Esophagus mucosa (tissue), 1 donor: ENCODE measurements around the gene NDOR1. TPM values are rescaled to one million over a fixed set of nuclear protein-coding genes. Genes with fewer than 3 reads are reported as not detected.

ENCODE experiments used
- ATAC-seq: fragments of 200-7000 bp; cut with Tn5 transposase; one replicate; pipeline ENCODE4 v1.9.1; 2020
- total RNA-seq: library from RNA; stranded (reverse); gene quantifications from one replicate; pipeline ENCODE4 v1.2.4, GENCODE V29; 2023
- donor health status: DM: yes; HTN: yes; CAD: no.

NDOR1 gene
- total RNA-seq, 1 donor from 2014 or later = 8.6 TPM

GRCh38 chr9:137199411-137200121, 5.9 kb upstream of the NDOR1 start:
- ATAC-seq = no peak

DNA sequence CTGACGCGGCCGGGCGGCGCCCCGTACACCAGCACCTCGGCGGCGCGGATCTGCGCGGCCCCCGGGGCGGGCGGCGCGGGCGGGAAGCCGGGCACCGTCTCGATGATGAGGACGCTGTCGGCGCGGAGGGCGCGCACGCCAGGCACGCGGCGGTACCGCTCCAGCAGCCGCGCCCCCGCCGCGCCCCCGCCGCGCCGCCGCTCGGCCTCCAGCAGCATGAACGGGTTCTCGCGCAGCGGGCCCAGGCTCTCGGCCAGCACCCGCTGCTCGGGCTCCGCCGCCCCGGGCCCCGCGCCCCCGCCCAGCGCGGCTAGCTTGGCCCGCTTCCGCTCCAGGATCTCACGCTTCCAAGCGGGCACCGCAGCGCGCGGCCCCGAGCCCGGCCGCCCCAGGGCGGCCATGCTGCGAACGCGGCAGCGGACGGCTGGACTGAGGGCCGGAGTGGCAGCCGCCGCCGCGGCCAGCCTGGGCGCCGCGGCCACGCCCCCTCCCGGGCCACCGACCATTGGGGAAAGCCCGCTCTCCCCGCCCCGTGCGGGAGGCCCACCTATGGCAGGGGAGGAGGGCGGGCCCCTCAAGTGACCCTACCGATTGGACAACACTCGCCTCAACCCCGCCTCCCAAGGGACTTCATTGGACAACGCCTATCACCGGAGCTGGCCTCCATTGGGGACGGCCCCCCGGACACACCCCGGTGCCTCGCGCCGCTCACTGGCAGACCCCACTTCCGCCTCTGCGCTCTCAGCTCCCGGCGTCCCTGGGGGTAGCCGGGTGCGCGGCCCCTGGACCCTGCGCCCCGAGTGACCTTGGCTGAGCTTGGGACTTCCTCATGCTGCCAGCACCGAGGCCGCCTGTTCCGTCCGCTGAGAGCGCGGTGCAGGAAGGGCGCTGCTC, 4.9 kb upstream of the NDOR1 start, which contains the start of gene TPRN:
TSS of gene TPRN (minus strand) at position 431 of the 894 bp plus-strand sequence. CDS start at position 401, 30 bp downstream.
- ATAC-seq = peak; percentile 93

DNA sequence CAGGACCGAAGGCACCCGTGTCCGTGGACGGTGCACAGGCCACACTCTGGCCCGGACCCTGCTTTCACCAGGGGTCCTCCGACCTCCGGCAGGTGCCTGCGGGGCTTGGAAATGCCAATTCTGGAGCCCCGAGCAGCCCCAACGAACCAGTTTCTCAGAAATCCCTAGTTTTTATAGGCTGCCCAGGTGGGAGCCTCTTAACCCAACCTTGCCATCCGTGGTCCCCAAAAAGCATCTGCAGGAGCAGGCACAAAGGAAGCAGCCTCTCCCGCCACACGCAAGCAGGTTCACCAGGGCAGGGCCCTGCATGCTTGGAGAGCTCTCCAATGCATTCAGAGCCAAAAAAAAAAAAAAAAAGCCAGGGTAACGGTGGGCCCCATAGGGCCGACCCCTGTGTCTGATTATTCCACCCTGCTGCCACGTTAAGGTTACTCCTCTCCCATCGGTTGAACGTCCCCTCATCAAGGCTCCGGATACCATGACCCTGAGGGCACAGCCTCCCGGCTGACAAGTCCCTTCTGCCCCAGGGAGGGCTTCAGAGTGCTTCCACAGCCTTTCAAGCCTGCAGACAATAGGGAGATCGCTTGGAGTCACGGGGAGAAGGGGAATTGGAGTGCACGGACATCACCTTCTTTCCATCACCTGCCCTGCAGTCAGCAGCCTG, 4.2 kb upstream of the NDOR1 start:
- no peak for ATAC-seq

- ATAC-seq = no peak
Measured at GRCh38 chr9:137202966-137203365, 2.5 kb upstream of the NDOR1 start.

GRCh38 chr9:137204731-137205125, 772 bp upstream of the NDOR1 start:
- ATAC-seq = no peak

GRCh38 chr9:137206602-137207001, 1.1 kb downstream of the NDOR1 start:
- no peak for ATAC-seq

GRCh38 chr9:137211532-137211931, 6.0 kb downstream of the NDOR1 start:
- ATAC-seq = no peak

DNA sequence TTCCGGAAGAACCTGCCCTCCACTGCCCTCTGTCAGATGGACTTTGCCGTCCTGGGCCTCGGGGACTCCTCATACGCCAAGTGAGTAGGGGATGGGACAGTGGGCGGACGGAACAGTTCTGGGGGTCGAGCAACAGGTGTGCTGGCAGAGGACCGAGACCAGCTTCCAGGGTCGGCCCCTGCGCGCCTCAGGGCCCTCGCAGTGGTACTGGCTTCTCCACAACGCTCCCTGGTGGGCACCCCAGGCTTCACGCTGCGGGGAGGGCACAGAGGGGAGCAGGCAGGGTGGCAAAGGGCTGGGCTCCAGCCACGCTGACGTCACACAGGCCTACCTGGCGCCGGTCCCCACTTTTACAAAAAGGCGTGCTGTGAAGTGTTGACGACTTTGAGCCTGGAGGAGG, 7.0 kb downstream of the NDOR1 start:
- no peak for ATAC-seq

DNA sequence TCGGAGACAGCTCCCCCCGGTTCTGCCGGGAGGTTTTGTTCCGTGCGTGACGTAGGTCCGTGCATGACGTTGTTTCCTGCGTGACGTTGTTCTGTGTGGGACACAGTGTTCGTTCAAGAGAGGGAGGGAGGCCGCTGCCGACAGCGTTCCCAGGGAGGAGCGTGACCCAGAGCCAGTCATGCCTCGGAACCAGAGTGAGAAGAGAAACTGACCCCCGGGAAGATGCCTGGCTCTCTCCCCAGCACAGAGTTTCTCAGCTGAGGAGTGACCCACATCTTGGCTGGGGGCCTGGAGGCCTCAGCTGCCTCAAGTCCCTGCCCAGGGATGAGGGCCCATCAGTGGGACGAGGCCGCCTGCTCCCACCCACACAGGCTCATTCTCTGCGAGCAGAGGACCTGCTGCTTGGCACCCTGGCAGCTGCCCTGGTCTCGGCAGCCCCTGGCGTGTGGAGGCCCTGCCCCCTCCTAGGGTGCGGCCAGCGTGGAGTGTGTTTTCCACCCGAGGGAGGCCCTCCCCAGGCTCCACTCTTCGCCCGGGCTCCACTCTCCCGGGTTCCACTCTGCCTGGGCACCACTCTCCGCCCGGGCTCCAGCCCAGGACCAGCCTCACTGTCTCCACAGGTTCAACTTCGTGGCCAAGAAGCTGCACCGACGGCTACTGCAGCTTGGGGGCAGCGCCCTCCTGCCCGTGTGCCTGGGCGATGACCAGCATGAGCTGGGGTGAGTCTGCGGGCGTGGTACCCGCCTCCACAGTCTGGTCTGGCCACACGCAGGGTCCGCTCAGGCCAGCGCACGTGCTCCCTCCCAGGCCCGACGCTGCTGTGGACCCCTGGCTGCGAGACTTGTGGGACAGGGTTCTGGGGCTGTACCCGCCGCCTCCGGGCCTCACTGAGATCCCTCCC, 7.9 kb downstream of the NDOR1 start:
- ATAC-seq = peak; percentile 1

DNA sequence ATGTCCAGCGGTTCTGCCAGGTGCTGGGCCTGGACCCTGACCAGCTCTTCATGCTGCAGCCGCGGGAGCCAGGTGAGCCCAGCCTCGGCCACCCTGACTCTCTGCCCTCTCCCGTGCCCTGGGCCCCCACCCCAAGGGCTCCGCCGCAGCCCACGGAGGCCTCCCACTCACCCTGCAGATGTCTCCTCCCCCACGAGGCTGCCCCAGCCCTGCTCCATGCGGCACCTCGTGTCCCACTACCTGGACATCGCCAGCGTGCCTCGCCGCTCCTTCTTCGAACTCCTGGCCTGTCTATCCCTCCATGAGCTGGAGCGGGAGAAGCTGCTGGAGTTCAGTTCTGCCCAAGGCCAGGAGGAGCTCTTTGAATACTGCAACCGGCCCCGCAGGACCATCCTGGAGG, 9.1 kb downstream of the NDOR1 start:
- no peak for ATAC-seq

DNA sequence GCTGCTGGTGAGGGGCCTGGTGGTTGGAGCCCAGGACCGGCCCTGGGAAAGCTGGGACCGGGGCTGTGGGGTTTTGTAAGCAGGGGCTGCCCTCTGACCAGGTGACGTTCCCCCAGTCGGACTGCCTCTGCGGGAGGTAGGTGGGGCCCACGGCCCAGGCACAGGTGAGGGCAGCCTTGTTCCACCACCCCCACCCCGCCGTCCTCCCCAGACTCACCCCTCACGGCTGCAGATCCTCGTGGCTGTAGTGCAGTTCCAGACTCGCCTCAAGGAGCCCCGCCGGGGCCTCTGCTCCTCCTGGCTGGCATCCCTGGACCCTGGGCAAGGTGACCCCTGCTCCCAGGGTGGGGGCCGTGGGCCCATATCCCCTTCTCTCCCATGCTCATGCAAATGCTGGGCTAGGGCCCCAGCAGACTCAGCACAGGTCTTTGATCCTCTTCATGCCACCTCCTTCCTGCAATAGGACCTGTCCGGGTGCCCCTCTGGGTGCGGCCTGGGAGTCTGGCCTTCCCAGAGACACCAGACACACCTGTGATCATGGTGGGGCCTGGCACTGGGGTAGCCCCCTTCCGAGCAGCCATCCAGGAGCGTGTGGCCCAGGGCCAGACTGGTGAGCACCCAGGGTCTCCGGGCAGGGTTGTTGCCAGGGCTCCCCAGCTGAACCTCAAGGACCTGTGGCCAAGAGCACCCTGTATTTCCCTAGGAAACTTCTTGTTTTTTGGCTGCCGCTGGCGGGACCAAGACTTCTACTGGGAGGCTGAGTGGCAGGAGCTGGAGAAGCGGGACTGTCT, 9.9 kb downstream of the NDOR1 start:
- ATAC-seq = no peak

DNA sequence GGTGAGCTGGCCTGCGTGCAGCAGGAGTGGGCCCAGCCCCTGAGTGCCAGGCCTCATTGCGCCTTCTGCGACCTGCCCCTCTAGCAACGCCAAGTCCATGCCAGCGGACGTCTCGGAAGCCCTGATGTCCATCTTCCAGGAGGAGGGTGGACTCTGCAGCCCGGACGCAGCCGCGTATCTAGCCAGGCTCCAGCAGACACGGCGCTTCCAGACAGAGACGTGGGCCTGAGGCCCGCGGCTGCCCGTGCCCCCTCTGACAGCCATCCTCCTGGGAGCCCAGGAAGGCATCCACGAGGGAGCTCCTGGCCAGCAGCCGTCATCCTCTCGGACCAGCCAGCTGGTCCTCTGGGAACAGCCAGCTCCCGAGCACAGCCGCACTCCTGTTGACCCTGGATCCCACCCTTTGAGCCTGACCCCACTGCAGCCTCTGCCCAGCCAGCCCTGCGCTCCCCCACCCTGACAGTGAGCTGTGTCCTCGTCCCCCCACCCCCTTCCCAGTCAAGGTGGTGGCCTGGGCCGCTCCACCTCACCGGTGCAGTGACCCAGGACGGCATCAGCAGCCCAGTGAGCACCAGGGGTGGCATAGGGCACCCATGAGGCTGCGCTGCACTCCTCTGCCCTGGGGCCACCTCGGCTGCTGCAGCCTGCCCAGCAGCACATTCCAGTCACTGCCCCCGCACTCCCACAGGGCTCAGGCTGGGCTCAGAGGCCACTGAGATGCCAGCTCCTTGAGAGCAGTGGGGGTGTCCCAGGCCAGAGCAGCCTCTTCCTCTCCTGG, 10.9 kb downstream of the NDOR1 start:
- no peak for ATAC-seq

DNA sequence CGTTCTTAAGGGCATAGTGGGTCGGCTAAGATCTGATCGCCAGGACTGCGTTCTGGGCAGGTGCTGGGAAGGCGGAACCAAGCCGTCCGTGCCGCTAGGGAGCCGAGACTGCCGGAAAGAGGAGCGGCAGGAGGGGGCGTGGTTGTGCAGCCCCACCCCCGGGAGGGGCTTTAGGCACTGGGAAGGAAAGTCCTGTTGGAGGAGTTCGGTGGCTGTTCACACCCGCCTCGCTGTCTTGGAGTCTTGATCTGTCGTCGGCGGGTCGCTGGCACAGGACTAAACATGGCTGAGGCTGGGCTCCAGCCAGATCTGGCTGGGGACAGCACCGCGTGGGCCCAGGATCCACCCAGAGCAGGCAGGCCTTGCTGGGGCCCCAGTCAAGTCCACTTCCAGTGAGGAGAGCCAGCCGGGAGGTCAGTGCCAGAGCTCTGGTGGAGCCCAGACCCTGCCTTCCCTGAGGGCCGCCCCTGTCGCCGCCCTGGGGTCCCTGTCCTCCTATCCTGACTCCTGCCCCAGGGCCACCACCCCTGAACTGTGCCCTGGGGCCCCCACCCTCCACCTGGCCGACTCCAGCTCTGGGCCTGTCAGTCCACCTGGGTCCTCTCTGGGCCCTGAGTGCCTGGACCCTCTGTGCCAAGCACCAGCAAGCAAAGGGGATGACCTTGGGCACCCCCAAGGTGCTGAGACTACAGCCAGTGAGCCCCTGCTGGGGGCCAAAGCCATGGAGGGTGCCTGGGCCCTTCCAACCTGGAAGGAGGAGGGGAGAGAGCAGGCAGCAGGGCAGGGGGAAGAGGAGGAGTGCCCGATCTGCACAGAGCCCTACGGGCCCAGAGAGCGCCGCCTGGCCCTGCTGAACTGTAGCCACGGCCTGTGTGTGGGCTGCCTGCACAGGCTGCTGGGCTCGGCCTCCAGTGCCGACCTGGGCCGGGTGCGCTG, 12.0 kb downstream of the NDOR1 start:
- ATAC-seq = peak; percentile 79

DNA sequence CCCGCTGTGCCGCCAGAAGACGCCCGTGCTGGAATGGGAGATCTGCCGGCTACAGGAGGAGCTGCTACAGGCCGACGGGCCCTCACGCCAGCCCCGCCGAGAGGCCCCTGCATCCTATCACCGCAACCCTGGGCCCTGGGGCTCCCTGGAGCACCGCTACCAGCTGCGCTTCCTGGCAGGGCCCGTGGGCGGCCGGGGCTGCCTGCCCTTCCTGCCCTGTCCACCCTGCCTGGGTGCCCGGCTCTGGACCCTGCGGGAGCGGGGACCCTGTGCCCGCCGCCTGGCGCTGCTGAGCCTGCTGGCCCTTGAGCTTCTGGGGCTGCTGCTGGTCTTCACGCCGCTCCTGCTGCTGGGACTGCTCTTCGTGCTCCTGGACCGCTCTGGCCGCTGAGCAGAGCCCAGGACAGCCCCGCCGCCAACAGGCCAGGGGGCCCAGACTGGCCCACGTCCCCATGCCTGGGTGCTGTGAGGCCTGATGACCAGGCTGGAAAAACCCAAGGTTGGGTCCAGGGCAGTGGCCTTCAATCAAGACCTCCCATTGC, 12.8 kb downstream of the NDOR1 start:
- ATAC-seq = no peak

DNA sequence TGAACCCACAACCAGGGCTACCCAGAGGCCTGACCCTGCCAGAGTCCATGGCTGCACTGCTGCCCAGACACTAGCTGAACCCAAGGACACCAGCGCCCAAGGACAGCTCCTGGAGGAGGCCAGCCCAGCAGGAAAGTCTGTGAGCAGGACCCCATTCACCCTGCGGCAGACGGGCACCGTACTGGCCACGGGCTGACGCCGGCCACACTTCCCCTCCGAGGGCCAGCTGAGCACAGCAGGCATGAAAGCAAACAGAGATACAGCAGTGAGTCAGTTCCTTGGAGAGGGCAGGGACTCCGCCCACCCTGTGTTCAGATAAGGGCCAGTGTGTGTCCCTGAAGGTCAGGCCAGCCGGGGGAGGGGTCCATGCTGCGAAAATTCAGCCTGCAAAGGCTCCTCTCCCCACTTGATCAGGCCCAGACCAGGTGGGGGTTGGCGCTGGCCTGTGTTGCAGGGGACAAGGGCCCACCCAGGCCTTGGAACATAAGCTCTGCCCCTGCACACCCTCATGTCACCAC, 13.3 kb downstream of the NDOR1 start:
- no peak for ATAC-seq

- no peak for ATAC-seq
Measured at GRCh38 chr9:137219757-137220316, 14.3 kb downstream of the NDOR1 start.

- no peak for ATAC-seq
Measured at GRCh38 chr9:137220317-137221094, 15.0 kb downstream of the NDOR1 start.

DNA sequence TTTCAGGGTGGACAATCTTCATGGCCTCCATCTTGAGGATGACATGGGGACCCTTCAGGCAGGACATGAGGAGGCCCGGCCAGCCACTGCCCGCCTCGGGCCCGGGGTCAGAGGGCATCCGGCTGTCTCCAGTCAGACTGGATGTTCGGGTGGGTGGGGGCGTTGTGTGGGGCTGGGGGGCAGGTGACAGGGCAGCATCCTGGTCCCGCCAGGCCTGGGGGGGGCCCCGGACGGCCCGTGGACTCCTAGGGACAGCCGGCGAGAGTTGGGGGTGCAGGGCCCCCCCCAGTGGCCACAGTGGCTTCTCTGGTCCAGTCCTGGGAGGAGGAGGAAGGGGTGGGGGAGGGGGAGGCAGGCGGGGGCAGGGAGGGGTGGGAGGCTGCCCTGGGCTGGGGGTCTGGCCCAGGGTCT, 15.6 kb downstream of the NDOR1 start:
- no peak for ATAC-seq
